ENCODE data around the gene CA11.

The CA11 gene

DNA sequence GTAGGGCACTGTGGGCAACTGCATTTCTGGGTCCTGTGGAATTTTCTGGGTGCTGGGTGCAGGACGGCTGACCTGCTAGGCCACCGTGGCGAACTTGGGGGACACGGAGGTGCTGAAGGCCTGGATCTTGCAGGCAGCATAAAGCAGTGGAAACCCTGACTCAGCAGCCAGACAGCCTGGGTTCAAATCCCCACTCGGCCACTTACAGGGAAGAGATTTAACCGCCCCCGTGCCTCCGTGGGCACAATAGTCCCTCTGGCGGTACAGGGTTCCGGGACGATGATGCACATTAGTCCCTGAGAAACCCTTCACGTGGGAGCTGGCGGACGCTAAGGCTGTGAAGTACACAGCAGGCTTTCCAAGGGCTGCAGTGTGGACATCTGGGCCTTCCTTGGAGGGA lies 34.1 kb downstream of the CA11 start:
- DNase-seq = no peak

GRCh38 chr19:48609571-48610108 lies 36.3 kb downstream of the CA11 start:
- DNase-seq = no peak

- no peak for DNase-seq
Measured at GRCh38 chr19:48608798-48609263, 37.2 kb downstream of the CA11 start.

DNA sequence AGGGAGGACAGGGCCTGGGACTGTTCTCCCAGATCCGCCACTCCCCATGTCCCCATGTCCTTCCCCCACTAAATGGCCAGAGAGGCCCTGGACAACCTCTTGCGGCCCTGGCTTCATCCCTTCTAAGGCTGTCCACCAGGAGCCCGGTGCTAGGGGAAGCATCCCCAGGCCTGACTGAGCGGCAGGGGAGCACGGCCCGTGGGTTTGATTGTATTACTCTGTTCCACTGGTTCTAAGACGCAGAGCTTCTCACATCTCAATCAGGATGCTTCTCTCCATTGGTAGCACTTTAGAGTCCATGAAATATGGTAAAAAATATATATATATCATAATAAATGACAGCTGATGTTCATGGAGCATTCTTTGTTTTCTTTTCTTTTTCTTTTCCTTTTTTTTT lies 38.6 kb downstream of the CA11 start:
- no peak for DNase-seq

GRCh38 chr19:48606463-48607358 lies 39.3 kb downstream of the CA11 start, which contains the start of gene SPACA4:
TSS of gene SPACA4 (plus strand) at chr19:48606742. CDS start at chr19:48606979, 237 bp downstream.
- DNase-seq = no peak

GRCh38 chr19:48603850-48604249 lies 42.1 kb downstream of the CA11 start:
- no peak for DNase-seq

- no peak for DNase-seq
Measured at GRCh38 chr19:48603449-48603848, 42.5 kb downstream of the CA11 start.

- DNase-seq = no peak
Measured at GRCh38 chr19:48603001-48603400, 43.0 kb downstream of the CA11 start.

DNA sequence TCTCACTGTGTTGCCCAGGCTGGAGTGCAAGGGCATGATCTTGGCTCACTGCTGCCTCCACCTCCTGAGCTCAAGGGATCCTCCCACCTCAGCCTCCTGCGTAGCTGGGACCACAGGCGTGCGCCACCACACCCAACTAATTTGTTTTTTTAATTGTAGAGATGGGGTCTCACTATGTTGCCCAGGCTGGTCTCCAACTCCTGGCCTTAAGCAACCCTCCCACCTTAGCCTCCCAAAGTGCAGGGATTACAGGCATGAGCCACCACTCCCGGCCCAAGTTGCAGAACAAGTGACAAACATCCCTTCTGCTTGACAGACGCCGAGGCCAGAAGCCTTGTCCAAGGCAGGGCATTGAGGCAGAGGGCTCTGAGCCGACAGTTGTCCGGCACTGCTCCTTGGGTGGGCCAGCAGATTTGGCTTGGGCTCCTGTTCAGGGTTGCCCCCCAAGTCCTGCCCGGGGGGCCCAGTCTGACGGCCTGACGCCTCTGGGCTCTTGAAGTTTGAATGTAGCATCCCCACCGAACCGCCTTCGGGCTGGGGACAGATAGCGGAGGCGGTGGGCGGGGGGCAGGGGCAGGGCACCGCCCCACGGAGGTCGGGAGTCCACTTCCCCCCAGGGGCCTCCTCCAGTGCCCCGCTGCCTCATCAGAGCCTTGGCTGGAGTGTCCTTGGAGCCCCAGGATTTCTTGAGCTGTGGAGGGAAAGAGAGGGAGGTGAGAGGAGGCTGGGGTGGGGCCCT lies 45.1 kb downstream of the CA11 start:
- no peak for DNase-seq

DNA sequence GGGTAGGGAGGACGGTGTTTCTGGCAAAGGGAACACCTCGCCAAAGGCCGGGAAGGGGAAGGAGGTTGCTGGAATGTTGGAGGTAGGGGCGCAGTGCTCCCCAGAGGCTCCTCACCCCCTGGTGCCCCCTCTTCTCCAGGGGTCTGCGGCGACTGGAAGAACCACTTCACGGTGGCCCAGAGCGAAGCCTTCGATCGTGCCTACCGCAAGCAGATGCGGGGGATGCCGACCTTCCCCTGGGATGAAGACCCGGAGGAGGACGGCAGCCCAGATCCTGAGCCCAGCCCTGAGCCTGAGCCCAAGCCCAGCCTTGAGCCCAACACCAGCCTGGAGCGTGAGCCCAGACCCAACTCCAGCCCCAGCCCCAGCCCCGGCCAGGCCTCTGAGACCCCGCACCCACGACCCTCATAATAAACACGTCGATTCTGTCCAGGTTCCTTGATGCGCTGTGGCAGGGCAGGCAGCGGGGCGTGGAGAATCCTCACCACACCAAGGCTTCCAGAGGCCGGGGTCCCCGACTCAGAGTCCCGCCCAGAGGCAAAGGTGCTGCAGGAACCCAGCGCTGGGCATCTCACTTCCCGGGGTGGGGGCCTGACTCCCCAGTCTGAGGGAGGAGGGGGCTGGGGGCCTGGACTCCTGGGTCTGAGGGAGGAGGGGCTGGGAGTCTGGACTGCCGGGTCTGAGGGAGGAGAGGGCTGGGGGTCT lies 46.8 kb downstream of the CA11 start:
- DNase-seq = no peak

GRCh38 chr19:48596679-48597465 lies 49.1 kb downstream of the CA11 start:
- DNase-seq = no peak

GRCh38 chr19:48596237-48596636 lies 49.8 kb downstream of the CA11 start:
- DNase-seq = no peak

GRCh38 chr19:48595833-48596232 lies 50.2 kb downstream of the CA11 start:
- DNase-seq = no peak

DNA sequence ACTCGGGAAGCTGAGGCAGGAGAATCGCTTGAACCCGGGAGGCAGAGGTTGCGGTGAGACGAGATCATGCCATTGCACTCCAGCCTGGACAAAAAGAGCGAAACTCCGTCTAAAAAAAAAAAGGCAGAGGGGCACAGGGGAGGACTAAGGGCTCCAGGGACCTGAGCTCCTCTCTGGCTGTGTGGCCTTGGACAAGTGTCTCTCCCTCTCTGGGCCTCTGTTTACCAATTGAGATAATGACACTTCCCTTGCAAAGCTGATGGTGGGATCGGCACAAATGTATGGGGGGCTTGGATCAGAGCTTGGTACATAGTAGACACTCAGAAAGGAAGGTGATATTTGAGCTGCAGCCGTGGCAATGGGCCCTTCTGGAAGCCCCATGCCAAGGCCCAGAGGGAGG lies 50.8 kb downstream of the CA11 start:
- DNase-seq = no peak

DNA sequence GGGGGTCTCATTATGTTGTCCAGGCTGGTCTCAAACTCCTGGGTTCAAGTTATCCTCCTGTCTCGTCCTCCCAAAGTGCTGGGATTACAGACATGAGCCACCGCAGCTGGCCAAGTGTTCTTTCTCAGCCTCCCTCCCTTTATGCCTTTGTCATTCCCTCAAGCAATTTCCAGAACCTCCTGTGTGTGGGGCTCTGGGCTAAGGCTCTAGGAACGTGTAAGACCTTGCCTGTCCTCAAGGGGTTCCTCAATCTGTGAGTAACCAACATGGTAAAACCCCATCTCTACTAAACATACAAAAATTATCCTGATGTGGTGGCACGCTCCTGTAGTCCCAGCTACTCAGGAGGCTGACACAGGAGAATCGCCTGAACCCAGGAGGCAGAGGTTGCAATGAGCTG lies 55.0 kb downstream of the CA11 start:
- no peak for DNase-seq

DNA sequence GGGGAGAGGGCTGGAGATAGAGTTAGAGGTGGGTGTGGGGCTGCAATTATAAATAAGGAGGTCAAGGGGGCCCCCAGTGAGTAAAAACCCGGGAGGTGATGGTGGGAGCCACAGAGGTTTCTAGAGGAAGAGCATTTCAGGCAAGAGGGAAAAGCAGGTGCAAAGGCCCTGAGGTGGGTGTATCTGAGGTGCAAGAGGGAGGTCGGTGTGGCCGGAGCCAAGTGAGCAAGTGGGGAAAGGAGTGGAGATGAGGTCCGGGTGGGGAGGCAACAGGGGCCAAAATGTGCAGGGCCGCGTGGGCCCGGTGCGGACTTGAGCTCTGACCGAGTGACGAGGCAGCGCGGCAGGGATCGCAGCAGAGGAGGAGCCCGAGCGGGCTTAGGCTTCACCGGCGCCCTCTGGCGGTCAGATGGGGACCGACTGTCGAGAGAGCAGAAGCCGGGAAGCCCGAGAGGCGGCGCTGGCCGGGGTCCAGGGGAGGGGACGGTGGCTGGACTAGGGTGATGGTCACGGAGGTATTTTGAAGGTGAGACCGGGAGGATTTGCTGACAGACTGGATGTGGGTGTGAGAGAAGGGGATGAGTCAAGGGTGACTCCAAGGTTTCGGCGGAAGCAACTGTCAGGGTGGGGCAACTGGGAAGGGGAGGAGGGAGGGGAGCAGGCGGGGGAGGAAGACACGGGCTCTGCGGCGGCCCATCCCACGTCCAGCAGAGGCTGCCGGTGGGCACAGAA lies 57.2 kb downstream of the CA11 start:
- peak; percentile 61 to 74 for DNase-seq
